NT2/D1 (cell line): ENCODE measurements around the gene PTRHD1.

Experiments used
- SUZ12 ChIP-seq: IDR thresholded peaks from 2 replicates; pipeline ENCODE4 v1.6.1; 2011; ENCODE audit not compliant: insufficient read length, insufficient read depth; ENCODE audit errors: extremely low read depth
- YY1 ChIP-seq: IDR thresholded peaks from 2 replicates; pipeline ENCODE4 v1.6.1; 2011; ENCODE audit not compliant: insufficient read length, insufficient read depth
- ZNF274 ChIP-seq: IDR thresholded peaks from 2 replicates; pipeline ENCODE4 v1.6.1; 2011; ENCODE audit warnings: mild to moderate bottlenecking, low read depth, low read length

DNA sequence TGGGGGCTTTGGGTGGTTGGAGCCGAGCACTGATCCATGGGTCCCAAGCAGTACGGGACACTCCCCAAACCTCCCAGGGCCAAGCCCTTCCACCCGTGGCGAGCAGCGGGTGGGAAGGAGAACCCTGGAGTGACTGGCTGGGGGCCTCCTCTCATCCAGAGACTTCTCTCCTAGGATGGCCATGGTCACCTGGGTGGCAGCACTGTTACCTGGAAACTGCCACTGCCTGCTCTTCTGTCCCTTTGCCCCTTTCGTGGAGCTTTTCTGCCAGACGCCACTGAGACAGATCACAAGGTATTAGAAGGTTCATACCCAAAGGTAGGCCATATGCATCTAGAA lies 27.0 kb upstream of the PTRHD1 start:
- no peak for TF ChIP-seq YY1
- TF ChIP-seq SUZ12, result no peak
- TF ChIP-seq ZNF274, result no peak
